Posterior vena cava (tissue), 2 donors: Measurements from ENCODE around the gene GAB2. TPM values are rescaled to one million over a fixed set of nuclear protein-coding genes. Genes with fewer than 3 reads are reported as not detected.
"Not testable (repeated sequence)": the region's sequence is repeated elsewhere in the genome, so short reads cannot be mapped to it uniquely, and the experiment has no call there.

Experiments
- DNase-seq: peaks from one replicate; pipeline ENCODE4 v3.0.0-alpha.2; 2020; ENCODE audit warnings: low spot score
- intact Hi-C, 2 donors: fragments of 100-400 bp; cut with DNase I; formaldehyde crosslinking; loops; one replicate each; pipeline versions ENCODE4 v1.14.1 to v1.14.2; 2022 to 2023
- long read RNA-seq, 2 donors: library from polyadenylated mRNA; unstranded; transcript quantifications; one replicate each; pipeline ENCODE4 v2.0.0, GENCODE V29; 2020 to 2021
- total RNA-seq, 2 donors: library from RNA; stranded (reverse); fragmentation: NEBNext Ultra II Directional; extraction: Animal tissue kit (Norgen Biotek cat#: 25700); gene quantifications; one replicate each; pipeline ENCODE4 v1.2.1, GENCODE V29; 2021
- donor health status: DM: yes; HTN: yes; CAD: no.
- donor health status: DM: yes; HTN: yes; CAD: no.

The GAB2 gene, protein sequence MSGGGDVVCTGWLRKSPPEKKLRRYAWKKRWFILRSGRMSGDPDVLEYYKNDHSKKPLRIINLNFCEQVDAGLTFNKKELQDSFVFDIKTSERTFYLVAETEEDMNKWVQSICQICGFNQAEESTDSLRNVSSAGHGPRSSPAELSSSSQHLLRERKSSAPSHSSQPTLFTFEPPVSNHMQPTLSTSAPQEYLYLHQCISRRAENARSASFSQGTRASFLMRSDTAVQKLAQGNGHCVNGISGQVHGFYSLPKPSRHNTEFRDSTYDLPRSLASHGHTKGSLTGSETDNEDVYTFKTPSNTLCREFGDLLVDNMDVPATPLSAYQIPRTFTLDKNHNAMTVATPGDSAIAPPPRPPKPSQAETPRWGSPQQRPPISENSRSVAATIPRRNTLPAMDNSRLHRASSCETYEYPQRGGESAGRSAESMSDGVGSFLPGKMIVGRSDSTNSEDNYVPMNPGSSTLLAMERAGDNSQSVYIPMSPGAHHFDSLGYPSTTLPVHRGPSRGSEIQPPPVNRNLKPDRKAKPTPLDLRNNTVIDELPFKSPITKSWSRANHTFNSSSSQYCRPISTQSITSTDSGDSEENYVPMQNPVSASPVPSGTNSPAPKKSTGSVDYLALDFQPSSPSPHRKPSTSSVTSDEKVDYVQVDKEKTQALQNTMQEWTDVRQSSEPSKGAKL
- total RNA-seq = 10 to 100 TPM; 45.1 to 89.7 TPM
- long read RNA-seq, donor 1, partial matches to known transcripts = 0 of 9 reads
- long read RNA-seq, donor 1, other reads (novel, unspliced or antisense) = 7 of 9 reads
- long read RNA-seq, donor 2, partial matches to known transcripts = 2 of 30 reads
- long read RNA-seq, donor 2, other reads (novel, unspliced or antisense) = 27 of 30 reads

DNA sequence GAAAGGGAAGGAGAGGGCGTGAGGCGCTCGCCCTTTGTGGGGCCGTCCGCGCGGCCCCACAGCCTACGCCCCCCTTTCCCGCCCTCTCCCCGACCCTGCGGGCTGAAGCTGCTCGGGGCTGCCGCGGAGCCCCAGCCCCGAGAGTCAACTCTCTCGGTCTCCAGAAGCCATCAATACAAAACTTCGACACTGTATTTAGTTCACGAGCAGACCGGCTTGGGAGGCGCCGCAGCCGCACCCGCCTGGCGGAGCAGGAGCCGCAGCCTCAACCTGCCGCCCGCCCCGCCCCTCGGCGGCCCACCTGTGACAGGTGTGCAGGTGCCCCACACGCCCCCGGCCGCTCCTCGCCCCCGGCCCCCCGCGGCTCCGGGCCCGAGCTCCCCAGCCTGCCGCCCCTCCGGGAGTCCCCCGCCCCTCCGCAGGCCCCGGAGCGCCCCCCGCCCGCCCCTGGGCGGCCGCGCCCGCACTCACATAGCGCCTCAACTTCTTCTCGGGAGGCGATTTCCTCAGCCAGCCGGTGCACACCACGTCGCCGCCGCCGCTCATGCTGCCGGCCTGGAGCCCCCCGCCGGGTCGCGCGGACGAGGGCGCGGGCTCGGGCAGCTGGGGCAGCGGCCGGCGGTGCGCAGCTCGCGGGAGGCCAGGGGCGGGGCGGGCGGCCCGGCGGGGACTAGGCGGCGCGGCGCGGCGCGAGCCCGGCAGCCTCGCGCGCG lies at the start of gene GAB2:
TSS of gene GAB2 (minus strand) at position 646 of the 713 bp plus-strand sequence. CDS start at position 546, 100 bp downstream.
- DNase-seq = no peak
- intact Hi-C loops = loop anchor here in 1 of 2 donors (5.0 kb wide), 1 partner anchor 185 kb away; no protein-coding TSS in a partner anchor

- DNase-seq = no peak
- intact Hi-C loops = no loop called here
These were observed 49.8 kb upstream of the GAB2 start for GRCh38 chr11:78467370-78467769.

GRCh38 chr11:78465169-78465942 lies 47.7 kb upstream of the GAB2 start:
- DNase-seq = no peak
- intact Hi-C loops = no loop called here

DNA sequence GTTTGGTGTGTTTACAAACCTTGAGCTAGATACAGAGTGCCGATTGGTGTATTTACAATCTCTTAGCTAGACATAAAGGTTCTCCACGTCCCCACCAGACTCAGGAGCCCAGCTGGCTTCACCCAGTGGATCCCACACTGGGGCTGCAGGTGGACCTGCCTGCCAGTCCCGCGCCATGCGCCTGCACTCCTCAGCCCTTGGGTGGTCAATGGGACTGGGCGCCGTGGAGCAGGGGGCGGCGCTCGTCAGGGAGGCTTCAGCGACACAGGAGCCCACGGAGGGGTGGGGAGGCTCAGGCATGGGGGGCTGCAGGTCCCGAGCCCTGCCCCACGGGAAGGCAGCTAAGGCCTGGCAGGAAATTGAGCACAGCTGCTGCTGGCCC lies 47.2 kb upstream of the GAB2 start:
- intact Hi-C loops, DNase-seq: not testable (repeated sequence)

DNA sequence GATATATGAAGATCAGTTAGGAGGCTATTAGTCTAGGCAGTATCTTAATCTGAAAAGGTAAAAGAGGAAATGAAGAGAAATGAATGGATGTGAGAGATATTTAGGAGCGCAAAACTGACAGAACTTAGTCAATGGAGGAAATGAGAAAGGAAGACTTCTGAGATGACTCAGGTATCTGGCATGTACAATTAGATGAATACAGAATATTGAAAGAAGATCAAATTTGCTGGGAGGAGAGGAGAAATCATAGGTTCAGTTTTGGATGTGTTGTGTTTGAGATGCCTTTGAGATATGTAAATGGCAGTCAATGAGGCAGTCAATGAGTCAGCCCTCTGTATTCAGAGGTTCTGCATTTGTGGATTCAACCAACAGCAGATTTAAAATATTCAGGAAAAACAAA lies 42.9 kb upstream of the GAB2 start:
- no peak for DNase-seq
- intact Hi-C loops = no loop called here

- intact Hi-C loops = no loop called here
- DNase-seq = no peak
These were observed 42.1 kb upstream of the GAB2 start for GRCh38 chr11:78459738-78460137.

GRCh38 chr11:78457448-78457847 lies 39.8 kb upstream of the GAB2 start:
- intact Hi-C loops = no loop called here
- DNase-seq = no peak

- DNase-seq = no peak
- intact Hi-C loops = no loop called here
These were observed 35.7 kb upstream of the GAB2 start for GRCh38 chr11:78453140-78453935.

DNA sequence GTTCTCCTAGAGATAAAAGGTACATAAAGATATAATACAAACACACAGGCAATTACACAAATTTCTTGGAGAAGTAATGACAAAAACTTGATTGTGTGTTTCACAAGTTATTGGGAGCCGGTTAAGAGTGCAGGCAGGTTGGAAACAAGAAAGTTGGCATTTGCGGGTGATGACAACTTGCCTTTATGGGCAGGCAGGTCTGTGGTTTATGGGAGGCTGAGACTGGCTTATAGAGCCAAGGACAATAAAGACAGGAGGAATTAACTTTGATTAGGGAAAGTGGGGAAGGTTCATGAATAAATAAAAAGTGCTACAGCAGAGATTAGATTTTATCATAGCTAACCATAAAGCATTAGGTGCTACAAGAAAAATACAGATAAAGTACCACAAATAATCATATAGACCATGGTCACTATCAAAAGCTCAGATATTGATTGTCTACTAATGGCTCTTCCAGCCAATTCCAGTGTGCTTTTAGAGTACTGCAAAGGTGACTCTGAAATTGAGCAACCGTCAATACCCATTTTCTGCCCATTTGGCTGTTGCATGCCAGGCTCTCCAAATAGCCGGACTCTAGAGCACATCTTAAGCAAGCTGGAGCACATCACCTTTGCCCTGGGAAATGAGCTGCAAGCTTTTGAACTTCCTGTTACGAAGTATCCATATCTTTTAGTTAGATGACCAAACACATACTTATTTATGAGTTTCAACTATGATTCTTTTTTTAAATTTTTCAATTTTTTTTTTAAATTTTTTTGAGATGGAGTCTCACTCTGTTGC lies 33.9 kb upstream of the GAB2 start:
- intact Hi-C loops = no loop called here
- DNase-seq = no peak

DNA sequence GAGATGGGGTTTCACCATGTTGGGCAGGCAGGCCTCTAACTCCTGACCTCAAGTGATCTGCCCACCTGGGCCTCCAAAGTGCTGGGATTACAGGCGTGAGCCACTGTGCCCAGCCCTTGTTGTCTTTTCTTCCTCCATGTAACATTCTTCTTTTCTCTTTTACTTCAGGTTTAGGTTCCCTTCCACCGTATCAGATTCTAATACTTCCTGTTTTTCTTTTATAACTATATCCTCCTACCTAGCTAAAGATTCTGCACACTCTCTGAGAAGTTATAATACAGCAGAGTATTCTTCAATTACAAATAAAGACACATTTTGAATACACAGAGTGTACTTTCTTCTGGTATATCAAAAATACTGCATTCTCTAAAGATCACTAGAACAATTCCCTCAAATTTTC lies 33.2 kb upstream of the GAB2 start:
- DNase-seq = no peak
- intact Hi-C loops = no loop called here

DNA sequence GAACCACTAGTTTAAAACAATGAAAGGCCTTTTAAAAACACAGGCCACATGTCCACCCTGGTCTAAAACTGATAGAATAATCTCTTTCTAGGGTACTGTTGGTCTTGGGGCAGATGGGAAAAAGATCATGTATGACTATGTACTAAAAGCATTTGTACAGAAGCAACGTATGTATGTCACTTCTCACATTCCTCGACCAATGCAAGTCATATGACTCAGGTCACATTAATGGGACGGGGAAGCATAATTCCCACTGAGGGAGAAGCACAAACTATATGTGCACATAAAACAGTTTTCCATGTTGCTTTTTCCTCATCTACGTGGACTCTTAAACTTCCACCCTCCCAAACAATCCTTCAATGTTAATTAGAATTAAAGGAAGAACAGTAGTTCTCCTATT lies 32.2 kb upstream of the GAB2 start:
- intact Hi-C loops = no loop called here
- DNase-seq = no peak

GRCh38 chr11:78446210-78446609 lies 28.6 kb upstream of the GAB2 start:
- intact Hi-C loops = no loop called here

GRCh38 chr11:78444726-78445125 lies 27.1 kb upstream of the GAB2 start:
- intact Hi-C loops = no loop called here
- DNase-seq = no peak

More at GRCh38 chr11:78446210-78446609, 28.6 kb upstream of the GAB2 start:
- DNase-seq = no peak

DNA sequence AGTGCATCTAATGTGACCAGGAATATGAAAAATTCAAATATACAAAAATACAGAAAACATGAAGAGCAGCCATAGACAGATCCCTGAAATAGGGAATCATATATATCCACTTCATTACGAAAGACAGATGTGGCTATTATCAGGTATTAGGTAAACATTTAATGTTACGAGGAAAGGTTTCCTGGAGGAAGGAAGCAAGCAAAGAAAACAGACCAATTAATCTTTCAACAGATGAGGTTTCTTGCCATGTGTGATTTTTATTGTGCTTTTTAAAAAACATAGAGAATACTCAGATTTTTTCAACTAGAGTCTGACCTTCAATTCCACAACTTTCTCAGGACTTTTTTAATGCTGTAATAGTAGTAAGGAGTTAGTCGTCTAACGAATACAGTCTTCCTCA lies 24.3 kb upstream of the GAB2 start:
- intact Hi-C loops = no loop called here
- no peak for DNase-seq

GRCh38 chr11:78438298-78438975 lies 20.8 kb upstream of the GAB2 start:
- intact Hi-C loops = no loop called here

DNA sequence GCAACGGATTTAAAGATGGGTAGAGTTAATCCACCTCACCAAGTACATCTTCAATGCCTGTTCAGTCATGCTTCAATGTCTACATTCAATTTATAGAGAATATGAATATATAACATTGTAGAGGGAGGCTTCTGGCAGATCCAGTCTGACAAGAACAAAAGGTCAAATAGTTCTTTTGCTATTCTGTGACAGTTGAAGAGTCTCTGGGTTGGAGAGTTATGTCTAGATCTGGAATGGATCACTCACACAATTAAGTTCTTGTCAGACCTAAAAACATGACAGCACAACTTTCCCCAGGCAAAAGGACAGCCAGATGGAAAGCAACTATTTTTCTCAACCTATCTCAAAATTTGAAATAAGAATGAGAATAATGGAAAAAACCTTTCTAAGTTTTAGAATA lies 15.3 kb upstream of the GAB2 start:
- intact Hi-C loops = no loop called here
- no peak for DNase-seq

More at GRCh38 chr11:78438298-78438975, 20.8 kb upstream of the GAB2 start:
- no peak for DNase-seq

DNA sequence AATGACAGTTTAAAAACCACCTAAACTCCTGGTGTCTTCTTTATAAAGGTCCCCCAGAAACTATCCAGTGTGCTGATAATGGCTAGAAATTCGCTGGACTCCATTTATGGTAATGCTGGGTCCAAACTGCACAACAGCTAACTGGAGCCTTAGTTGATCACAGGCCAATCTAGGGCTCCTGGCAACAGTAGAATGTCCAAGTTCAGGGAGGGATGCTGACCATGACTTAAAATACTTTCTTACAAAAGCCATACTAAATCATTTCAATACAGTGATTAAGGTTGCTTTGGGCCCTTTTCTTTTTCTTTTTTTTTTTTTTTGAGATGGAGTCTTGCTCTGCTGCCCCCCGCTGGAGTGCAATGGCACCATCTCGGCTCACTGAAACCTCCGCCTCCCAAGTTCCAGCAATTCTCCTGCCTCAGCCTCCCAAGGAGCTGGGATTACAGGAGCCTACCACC lies 14.5 kb upstream of the GAB2 start:
- no peak for DNase-seq
- intact Hi-C loops = no loop called here
